Measurements from ENCODE around the gene KCNK10. TPM values are rescaled to one million over a fixed set of nuclear protein-coding genes. Genes with fewer than 3 reads are reported as not detected.
A peak's percentile ranks its signal among the peaks of the same experiment; 100 is the strongest.

Gene KCNK10
- total and polyA plus RNA-seq, 2 of the 8 experiments (the other 6 are each of a cell fraction or from before 2014, with no cell fraction given): 0.45 to 0.63 TPM

- Histone ChIP-seq H2AK5ac (ENCODE audit: low read depth, low read length) (no peak overlapping the region), H3K4me1 (replicated peaks in 1 of 4; ENCODE audit: control insufficient read depth in 3 of 4, insufficient read depth in 4 of 4, low read length in 3 of 4) (peaks cover 0 to 17% (median 9%) of the 10 kb centered on the region in 4 experiments; a peak in 5 of 7 replicates), H3K4me3 (ENCODE audit: extremely low read depth in 1 of 4, insufficient read depth in 2 of 4, low read depth in 3 of 4, low read length in 4 of 4) (peak overlapping the region in 3 of 4 experiments; percentile 6 to 49 (median 15); a peak in 2 of 8 replicates), H2AFZ (ENCODE audit: low read length) (no peak overlapping the region), H3K27me3 (replicated peaks in 1 of 4; ENCODE audit: control insufficient read depth in 3 of 4, extremely low read depth in 1 of 4, insufficient read depth in 3 of 4, low read length in 3 of 4) (no peaks in the 10 kb centered on the region), H2BK15ac (ENCODE audit: low read length) (no peak overlapping the region), H3K9ac (replicated peaks in 1 of 4; ENCODE audit: extremely low read depth in 1 of 4, low read depth in 3 of 4, low read length in 3 of 4) (no peak overlapping the region), H4K5ac (ENCODE audit: insufficient read length, low read depth, low read length) (peak overlapping the region; percentile 76), H2BK120ac (replicated peaks; ENCODE audit: low read depth, low read length) (peak overlapping the region; percentile 91), H3K18ac (ENCODE audit: extremely low read depth, low read length) (peak overlapping the region; percentile 76), H3K4me2 (ENCODE audit: insufficient read depth in 1 of 2, low read depth in 2 of 2, low read length in 2 of 2) (peak overlapping the region; percentile 56 to 66), H3K14ac (ENCODE audit: insufficient read length) (no peak overlapping the region), H4K20me1 (replicated peaks in 1 of 2; ENCODE audit: control insufficient read depth in 1 of 2, insufficient read depth in 2 of 2, low read length in 2 of 2) (no peaks in the 10 kb centered on the region), H2BK5ac (ENCODE audit: low read depth, low read length) (peak overlapping the region; percentile 92; the same call in 1 of the 2 replicates), H2BK20ac (ENCODE audit: low read length) (peak overlapping the region; percentile 96), H3K23me2 (ENCODE audit: low read depth, low read length) (no peaks in the 10 kb centered on the region), H3K9me3 (ENCODE audit: insufficient read depth in 2 of 2, low read depth in 1 of 2, low read length in 1 of 2) (no peaks in the 10 kb centered on the region), H2BK12ac (ENCODE audit: low read depth, low read length) (peak overlapping the region; percentile 11; the same call in 1 of the 2 replicates), H3K79me2 (ENCODE audit: control insufficient read depth in 1 of 2, insufficient read depth in 2 of 2, low read length in 2 of 2) (no peaks in the 10 kb centered on the region), H3K23ac (ENCODE audit: insufficient read length) (no peak overlapping the region), H3K56ac (replicated peaks; ENCODE audit: insufficient read length, low read depth, low read length) (no peak overlapping the region), H4K91ac (replicated peaks; ENCODE audit: insufficient read length, low read length) (peak overlapping the region; percentile 11), H3K79me1 (ENCODE audit: low read depth, low read length) (no peaks in the 10 kb centered on the region), H3K27ac (ENCODE audit: low read depth, low read length) (0 out of 2 replicates have a peak overlapping the region, but pooled peaks have one; percentile 52), H3K4ac (replicated peaks; ENCODE audit: insufficient read length, low read depth, low read length) (no peak overlapping the region), H4K8ac (ENCODE audit: extremely low read depth, insufficient read depth, low read length) (no peak overlapping the region), H3K36me3 (ENCODE audit: control insufficient read depth in 2 of 4, insufficient read depth in 4 of 4, low read length in 3 of 4) (no peaks in the 10 kb centered on the region)
- FAIRE-seq (peak; percentile 97), DNase-seq (ENCODE audit: low read depth in 1 of 2, low spot score in 2 of 2) (peak in 1 of 2 experiments; percentile 49)
- ChIA-PET POLR2A (ENCODE audit: partially characterized antibody) (interaction anchor here (0.8 to 1.5 kb wide), 3 partner anchors 24 to 272 kb away, joined by 3 read pairs; no protein-coding TSS in a partner anchor), CTCF (ENCODE audit: partially characterized antibody) (interaction anchor here (0.9 to 2.5 kb wide), 5 partner anchors 15 to 351 kb away, joined by 3 to 13 read pairs (median 3); no protein-coding TSS in a partner anchor)
- 30% methylated on average over 4 of the region's 4 CpGs; no CpG with 5 or more reads in 1 of the 2 experiments for WGBS, 2 experiments (ENCODE audit: extremely low coverage in 1 of 2, insufficient coverage in 1 of 2, insufficient read length in 1 of 2, insufficient replicate concordance in 2 of 2, low coverage in 1 of 2, low lambda C conversion rate in 2 of 2, missing lambda C conversion rate in 1 of 2)
- TF ChIP-seq RAD21 (IDR thresholded peaks at IDR 0.05 in 1 of 2, conservative IDR thresholded peaks at IDR 0.05 in 1 of 2; ENCODE audit: low read depth in 2 of 2, low read length in 2 of 2) (no peak), E2F6 (IDR thresholded peaks at IDR 0.05) (no peak), NRF1 (IDR thresholded peaks at IDR 0.05; ENCODE audit: low read depth, low read length) (no peak), SIN3A (conservative IDR thresholded peaks at IDR 0.05 in 1 of 2, IDR thresholded peaks at IDR 0.05 in 1 of 2; ENCODE audit: low read depth in 1 of 2, low read length in 2 of 2) (no peak), CEBPB (IDR thresholded peaks at IDR 0.05; ENCODE audit: low read depth, low read length) (no peak), ATF3 (IDR thresholded peaks at IDR 0.05; ENCODE audit: insufficient read depth, low read depth, low read length) (no peak), GTF2F1 (IDR thresholded peaks at IDR 0.05; ENCODE audit: borderline replicate concordance, low read depth, low read length) (no peak), EP300 (IDR thresholded peaks at IDR 0.05; ENCODE audit: borderline replicate concordance in 1 of 2, low read depth in 2 of 2, low read length in 2 of 2) (0 out of 3 replicates have a peak, but pooled peaks of 1 of the 2 experiments have one; percentile 24), CBX5 (IDR thresholded peaks at IDR 0.05; ENCODE audit: low read depth, low read length) (no peak)
Measured at GRCh38 chr14:88364710-88365413, 41.8 kb upstream of the KCNK10 start.

All from H1 (cell line).